ENCODE measurements around the gene DOHH.

DOHH gene

GRCh38 chr19:3513229-3514140 lies 13.0 kb upstream of the DOHH start:
- Histone ChIP-seq H3K36me3 (ENCODE audit: control insufficient read depth in 1 of 2, insufficient read depth in 2 of 2, low read depth in 1 of 2, low read length in 2 of 2) (peaks cover 19 to 77% of the 10 kb centered on the region in 2 experiments), H3K4me3 (ENCODE audit: insufficient read depth in 1 of 2, low read depth in 1 of 2, low read length in 2 of 2) (no peak overlapping the region), H2BK120ac (ENCODE audit: low read depth, low read length) (no peak overlapping the region), H2BK12ac (ENCODE audit: low read length in 2 of 2) (no peak overlapping the region), H3K23ac (ENCODE audit: low read length in 2 of 2) (no peak overlapping the region), H2BK15ac (ENCODE audit: low read depth, poor library complexity, severe bottlenecking) (peak overlapping the region; percentile 6), H3K9ac (ENCODE audit: low read length) (no peak overlapping the region), H3K27ac (ENCODE audit: low read length, poor library complexity, severe bottlenecking) (no peak overlapping the region), H3K27me3 (ENCODE audit: control insufficient read depth in 1 of 2, insufficient read depth in 1 of 2, low read length in 2 of 2) (no peaks in the 10 kb centered on the region), H3K4ac (ENCODE audit: low read depth in 1 of 2, low read length in 2 of 2) (no peak overlapping the region), H3K4me2 (ENCODE audit: low read length, poor library complexity, severe bottlenecking) (no peak overlapping the region), H4K91ac (ENCODE audit: low read length) (no peak overlapping the region), H4K8ac (ENCODE audit: low read length) (no peak overlapping the region), H2BK5ac (ENCODE audit: low read depth, low read length, poor library complexity, severe bottlenecking) (no peak overlapping the region), H3K9me3 (ENCODE audit: control insufficient read depth, low read length) (no peaks in the 10 kb centered on the region), H3K18ac (ENCODE audit: low read depth in 1 of 2, low read length in 2 of 2) (no peak overlapping the region), H3K14ac (ENCODE audit: low read length in 2 of 2) (no peak overlapping the region), H3K4me1 (ENCODE audit: control insufficient read depth, insufficient read depth, low read depth, low read length) (peaks cover 63% of the 10 kb centered on the region), H3K79me1 (replicated peaks; ENCODE audit: low read length, poor library complexity, severe bottlenecking) (peaks cover 7% of the 10 kb centered on the region), H2AK5ac (ENCODE audit: low read length, severe bottlenecking) (no peak overlapping the region), H2AFZ (ENCODE audit: low read depth, low read length) (no peak overlapping the region)
- 91% methylated on average over 23 of the region's 23 CpGs for WGBS
- DNase-seq, result no peak

DNA sequence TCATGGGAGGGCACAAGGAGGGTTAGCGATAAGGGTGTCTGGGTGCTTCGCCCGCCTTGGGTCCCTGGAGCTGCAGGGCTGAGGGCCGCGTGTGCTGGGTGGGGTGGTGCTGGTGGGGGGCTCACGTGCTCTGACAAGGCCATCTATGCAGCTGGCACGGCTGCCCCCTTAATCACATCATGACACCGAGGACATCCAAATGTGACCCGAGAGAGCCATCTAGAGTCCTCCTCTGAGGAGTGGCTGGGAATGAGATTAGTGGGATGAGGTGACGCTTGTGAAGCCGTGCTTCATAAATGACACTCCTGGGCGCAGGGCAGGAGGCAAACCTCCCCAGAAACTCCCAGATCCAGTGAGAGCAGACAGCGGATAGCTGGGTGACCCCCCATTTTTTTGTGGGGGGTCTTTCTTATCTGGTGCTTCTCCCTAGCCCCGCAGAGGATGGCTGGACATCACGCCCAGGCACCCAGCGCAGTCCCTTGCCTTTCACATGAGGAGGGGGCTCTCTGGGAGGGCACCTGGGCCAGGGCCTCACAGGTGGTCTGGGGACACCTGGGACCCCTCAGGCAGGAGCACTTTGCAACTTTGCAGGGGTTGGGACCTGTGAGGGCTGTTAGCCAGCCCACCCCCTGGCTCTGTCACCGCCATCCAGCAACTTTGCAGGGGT lies 12.2 kb upstream of the DOHH start:
- H3K79me1 ChIP-seq (replicated peaks; ENCODE audit: low read length, poor library complexity, severe bottlenecking), result peaks cover 4% of the 10 kb centered on the region
- H2BK12ac ChIP-seq (ENCODE audit: low read length in 2 of 2), result no peak overlapping the region
- no peak overlapping the region for H3K4me3 ChIP-seq (ENCODE audit: insufficient read depth in 1 of 2, low read depth in 1 of 2, low read length in 2 of 2)
- H3K23ac ChIP-seq (ENCODE audit: low read length in 2 of 2), result no peak overlapping the region
- no peak overlapping the region for H2BK120ac ChIP-seq (ENCODE audit: low read depth, low read length)
- no peak overlapping the region for H3K4me2 ChIP-seq (ENCODE audit: low read length, poor library complexity, severe bottlenecking)
- H3K4ac ChIP-seq (ENCODE audit: low read depth in 1 of 2, low read length in 2 of 2), result no peak overlapping the region
- no peak overlapping the region for H2BK5ac ChIP-seq (ENCODE audit: low read depth, low read length, poor library complexity, severe bottlenecking)
- H3K36me3 ChIP-seq (ENCODE audit: control insufficient read depth in 1 of 2, insufficient read depth in 2 of 2, low read depth in 1 of 2, low read length in 2 of 2), result peaks cover 19 to 77% of the 10 kb centered on the region in 2 experiments
- WGBS, result 98% methylated on average over 17 of the region's 17 CpGs
- H3K9me3 ChIP-seq (ENCODE audit: control insufficient read depth, low read length), result no peaks in the 10 kb centered on the region
- H2AK5ac ChIP-seq (ENCODE audit: low read length, severe bottlenecking), result no peak overlapping the region
- H4K91ac ChIP-seq (ENCODE audit: low read length), result no peak overlapping the region
- H2AFZ ChIP-seq (ENCODE audit: low read depth, low read length), result no peak overlapping the region
- H3K4me1 ChIP-seq (ENCODE audit: control insufficient read depth, insufficient read depth, low read depth, low read length), result peaks cover 64% of the 10 kb centered on the region
- H3K18ac ChIP-seq (ENCODE audit: low read depth in 1 of 2, low read length in 2 of 2), result no peak overlapping the region
- H2BK15ac ChIP-seq (ENCODE audit: low read depth, poor library complexity, severe bottlenecking), result peak overlapping the region; percentile 6
- H4K8ac ChIP-seq (ENCODE audit: low read length), result no peak overlapping the region
- no peak overlapping the region for H3K27ac ChIP-seq (ENCODE audit: low read length, poor library complexity, severe bottlenecking)
- no peak for DNase-seq
- no peaks in the 10 kb centered on the region for H3K27me3 ChIP-seq (ENCODE audit: control insufficient read depth in 1 of 2, insufficient read depth in 1 of 2, low read length in 2 of 2)
- no peak overlapping the region for H3K14ac ChIP-seq (ENCODE audit: low read length in 2 of 2)
- no peak overlapping the region for H3K9ac ChIP-seq (ENCODE audit: low read length)

- Histone ChIP-seq H3K27me3 (ENCODE audit: control insufficient read depth in 1 of 2, insufficient read depth in 1 of 2, low read length in 2 of 2) (no peaks in the 10 kb centered on the region), H3K23ac (ENCODE audit: low read length in 2 of 2) (no peak overlapping the region), H3K4me2 (ENCODE audit: low read length, poor library complexity, severe bottlenecking) (no peak overlapping the region), H3K9me3 (ENCODE audit: control insufficient read depth, low read length) (no peaks in the 10 kb centered on the region), H3K36me3 (ENCODE audit: control insufficient read depth in 1 of 2, insufficient read depth in 2 of 2, low read depth in 1 of 2, low read length in 2 of 2) (peaks cover 19 to 72% of the 10 kb centered on the region in 2 experiments), H4K8ac (ENCODE audit: low read length) (no peak overlapping the region), H3K4me1 (ENCODE audit: control insufficient read depth, insufficient read depth, low read depth, low read length) (peaks cover 66% of the 10 kb centered on the region), H2BK5ac (ENCODE audit: low read depth, low read length, poor library complexity, severe bottlenecking) (no peak overlapping the region), H3K14ac (ENCODE audit: low read length in 2 of 2) (peak overlapping the region in 1 of 2 experiments; percentile 38), H2AK5ac (ENCODE audit: low read length, severe bottlenecking) (no peak overlapping the region), H2AFZ (ENCODE audit: low read depth, low read length) (no peak overlapping the region), H3K79me1 (replicated peaks; ENCODE audit: low read length, poor library complexity, severe bottlenecking) (peaks cover 4% of the 10 kb centered on the region), H2BK120ac (ENCODE audit: low read depth, low read length) (no peak overlapping the region), H2BK12ac (ENCODE audit: low read length in 2 of 2) (no peak overlapping the region), H4K91ac (ENCODE audit: low read length) (no peak overlapping the region), H3K18ac (ENCODE audit: low read depth in 1 of 2, low read length in 2 of 2) (no peak overlapping the region), H2BK15ac (ENCODE audit: low read depth, poor library complexity, severe bottlenecking) (no peak overlapping the region), H3K4me3 (ENCODE audit: insufficient read depth in 1 of 2, low read depth in 1 of 2, low read length in 2 of 2) (no peak overlapping the region), H3K4ac (ENCODE audit: low read depth in 1 of 2, low read length in 2 of 2) (no peak overlapping the region), H3K9ac (ENCODE audit: low read length) (no peak overlapping the region), H3K27ac (ENCODE audit: low read length, poor library complexity, severe bottlenecking) (no peak overlapping the region)
- WGBS, result 93% methylated on average over 24 of the region's 26 CpGs
- DNase-seq, result no peak
Observed at GRCh38 chr19:3511506-3512251, 11.2 kb upstream of the DOHH start.

- H3K4me2 ChIP-seq (ENCODE audit: low read length, poor library complexity, severe bottlenecking), result no peak overlapping the region
- peaks cover 4% of the 10 kb centered on the region for H3K79me1 ChIP-seq (replicated peaks; ENCODE audit: low read length, poor library complexity, severe bottlenecking)
- H3K9me3 ChIP-seq (ENCODE audit: control insufficient read depth, low read length), result no peaks in the 10 kb centered on the region
- H3K36me3 ChIP-seq (ENCODE audit: control insufficient read depth in 1 of 2, insufficient read depth in 2 of 2, low read depth in 1 of 2, low read length in 2 of 2), result peaks cover 19 to 65% of the 10 kb centered on the region in 2 experiments
- H2AFZ ChIP-seq (ENCODE audit: low read depth, low read length), result no peak overlapping the region
- no peak overlapping the region for H2BK120ac ChIP-seq (ENCODE audit: low read depth, low read length)
- peaks cover 61% of the 10 kb centered on the region for H3K4me1 ChIP-seq (ENCODE audit: control insufficient read depth, insufficient read depth, low read depth, low read length)
- no peak overlapping the region for H4K8ac ChIP-seq (ENCODE audit: low read length)
- no peak overlapping the region for H3K4ac ChIP-seq (ENCODE audit: low read depth in 1 of 2, low read length in 2 of 2)
- no peak overlapping the region for H2BK5ac ChIP-seq (ENCODE audit: low read depth, low read length, poor library complexity, severe bottlenecking)
- no peaks in the 10 kb centered on the region for H3K27me3 ChIP-seq (ENCODE audit: control insufficient read depth in 1 of 2, insufficient read depth in 1 of 2, low read length in 2 of 2)
- no peak for DNase-seq
- no peak overlapping the region for H3K18ac ChIP-seq (ENCODE audit: low read depth in 1 of 2, low read length in 2 of 2)
- H2BK12ac ChIP-seq (ENCODE audit: low read length in 2 of 2), result no peak overlapping the region
- no peak overlapping the region for H2BK15ac ChIP-seq (ENCODE audit: low read depth, poor library complexity, severe bottlenecking)
- H4K91ac ChIP-seq (ENCODE audit: low read length), result no peak overlapping the region
- no peak overlapping the region for H3K4me3 ChIP-seq (ENCODE audit: insufficient read depth in 1 of 2, low read depth in 1 of 2, low read length in 2 of 2)
- no peak overlapping the region for H3K9ac ChIP-seq (ENCODE audit: low read length)
- H3K27ac ChIP-seq (ENCODE audit: low read length, poor library complexity, severe bottlenecking), result no peak overlapping the region
- H3K23ac ChIP-seq (ENCODE audit: low read length in 2 of 2), result no peak overlapping the region
- no peak overlapping the region for H2AK5ac ChIP-seq (ENCODE audit: low read length, severe bottlenecking)
- H3K14ac ChIP-seq (ENCODE audit: low read length in 2 of 2), result no peak overlapping the region
- WGBS, result 94% methylated on average over 22 of the region's 22 CpGs
Observed at GRCh38 chr19:3510727-3511126, 10.3 kb upstream of the DOHH start.

All from mesenchymal stem cell (in vitro differentiated cells and primary cell).